Measurements from ENCODE around the gene STK11IP. TPM values are rescaled to one million over a fixed set of nuclear protein-coding genes. Genes with fewer than 3 reads are reported as not detected.

Gene STK11IP
- total and polyA plus RNA-seq, 7 donors, result 5.5 to 13.3 (median 9.0) TPM

DNA sequence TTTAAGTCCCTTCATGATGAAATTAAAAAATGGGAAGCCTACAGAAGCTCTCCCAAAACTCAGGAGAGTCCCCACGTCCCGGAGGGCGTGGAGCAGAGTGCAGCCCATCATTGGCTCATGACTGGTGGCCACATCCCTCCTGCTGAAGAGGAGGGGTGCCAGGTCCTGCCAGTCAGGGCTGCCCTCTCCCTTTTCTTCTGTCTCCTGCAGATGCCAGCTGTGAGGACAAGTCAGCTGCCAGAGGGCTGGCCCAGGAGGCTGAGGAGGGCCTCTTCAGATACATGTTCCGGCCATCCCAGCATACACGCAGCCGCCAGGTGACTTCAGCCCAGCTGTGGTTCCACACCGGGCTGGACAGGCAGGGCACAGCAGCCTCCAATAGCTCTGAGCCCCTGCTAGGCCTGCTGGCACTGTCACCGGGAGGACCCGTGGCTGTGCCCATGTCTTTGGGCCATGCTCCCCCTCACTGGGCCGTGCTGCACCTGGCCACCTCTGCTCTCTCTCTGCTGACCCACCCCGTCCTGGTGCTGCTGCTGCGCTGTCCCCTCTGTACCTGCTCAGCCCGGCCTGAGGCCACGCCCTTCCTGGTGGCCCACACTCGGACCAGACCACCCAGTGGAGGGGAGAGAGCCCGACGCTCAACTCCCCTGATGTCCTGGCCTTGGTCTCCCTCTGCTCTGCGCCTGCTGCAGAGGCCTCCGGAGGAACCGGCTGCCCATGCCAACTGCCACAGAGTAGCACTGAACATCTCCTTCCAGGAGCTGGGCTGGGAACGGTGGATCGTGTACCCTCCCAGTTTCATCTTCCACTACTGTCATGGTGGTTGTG is 23.0 kb upstream of the STK11IP start:
- ATAC-seq, result no peak
- Histone ChIP-seq H3K4me3 (no peak overlapping the region), H3K4me1 (peaks cover 5% of the 10 kb centered on the region), H3K9me3 (no peaks in the 10 kb centered on the region), H3K27me3 (ENCODE audit: insufficient read depth in 3 of 3, low read length in 2 of 3) (no peaks in the 10 kb centered on the region), H3K36me3 (ENCODE audit: insufficient read depth in 1 of 2, low read depth in 1 of 2) (no peaks in the 10 kb centered on the region), H3K27ac (no peak overlapping the region)
- DNase-seq, result no peak
- TF ChIP-seq, protein P1, sequence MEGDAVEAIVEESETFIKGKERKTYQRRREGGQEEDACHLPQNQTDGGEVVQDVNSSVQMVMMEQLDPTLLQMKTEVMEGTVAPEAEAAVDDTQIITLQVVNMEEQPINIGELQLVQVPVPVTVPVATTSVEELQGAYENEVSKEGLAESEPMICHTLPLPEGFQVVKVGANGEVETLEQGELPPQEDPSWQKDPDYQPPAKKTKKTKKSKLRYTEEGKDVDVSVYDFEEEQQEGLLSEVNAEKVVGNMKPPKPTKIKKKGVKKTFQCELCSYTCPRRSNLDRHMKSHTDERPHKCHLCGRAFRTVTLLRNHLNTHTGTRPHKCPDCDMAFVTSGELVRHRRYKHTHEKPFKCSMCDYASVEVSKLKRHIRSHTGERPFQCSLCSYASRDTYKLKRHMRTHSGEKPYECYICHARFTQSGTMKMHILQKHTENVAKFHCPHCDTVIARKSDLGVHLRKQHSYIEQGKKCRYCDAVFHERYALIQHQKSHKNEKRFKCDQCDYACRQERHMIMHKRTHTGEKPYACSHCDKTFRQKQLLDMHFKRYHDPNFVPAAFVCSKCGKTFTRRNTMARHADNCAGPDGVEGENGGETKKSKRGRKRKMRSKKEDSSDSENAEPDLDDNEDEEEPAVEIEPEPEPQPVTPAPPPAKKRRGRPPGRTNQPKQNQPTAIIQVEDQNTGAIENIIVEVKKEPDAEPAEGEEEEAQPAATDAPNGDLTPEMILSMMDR (IDR thresholded peaks at IDR 0.05), result no peak
- WGBS, 3 donors, result 65 to 81% (median 71%) methylated on average over 19 to 22 of the region's 22 CpGs
- intact Hi-C loops (cut with DNase I), result no loop called here

DNA sequence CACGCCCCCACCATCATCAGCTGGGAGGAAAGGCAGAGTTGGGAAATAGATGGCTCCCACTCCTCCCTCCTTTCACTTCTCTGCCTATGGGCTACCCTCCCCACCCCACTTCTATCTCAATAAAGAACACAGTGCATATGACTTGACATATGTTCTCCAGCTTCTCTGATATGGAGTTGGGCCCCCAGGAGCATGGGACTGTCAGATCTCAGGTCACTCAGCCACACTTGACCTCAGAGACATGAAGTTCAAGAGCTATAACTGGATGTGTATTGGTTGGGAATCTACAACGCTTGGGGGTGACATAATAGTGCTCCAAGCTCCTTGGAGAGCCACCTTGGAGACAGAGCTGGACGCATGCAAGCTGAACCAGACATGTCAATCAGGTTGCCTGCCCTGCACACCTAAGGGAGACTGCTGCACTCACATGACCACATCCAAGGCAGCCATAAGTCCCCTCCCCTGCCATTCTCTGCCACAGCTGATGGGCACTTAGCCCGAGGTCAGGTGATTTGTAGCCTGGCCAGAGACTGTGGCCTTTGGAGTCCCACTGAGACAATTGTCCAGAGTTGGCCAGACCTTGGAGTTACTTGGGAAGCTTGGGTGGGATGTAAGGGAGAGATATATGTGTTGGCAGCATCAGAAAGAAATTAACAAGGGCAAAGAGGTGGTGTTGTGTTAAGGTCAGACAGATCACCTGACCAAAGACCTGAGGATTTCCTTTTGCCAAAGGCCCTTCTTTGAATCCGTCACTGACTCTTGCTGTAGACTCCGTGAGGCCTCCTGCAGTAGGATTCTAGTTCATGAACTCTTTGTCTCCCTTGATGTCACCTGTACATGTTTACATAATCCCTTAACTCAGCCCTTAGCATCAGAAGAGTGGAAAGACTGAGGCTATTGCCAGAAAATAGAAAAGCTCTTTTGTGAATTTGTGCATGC is 21.8 kb upstream of the STK11IP start:
- Histone ChIP-seq H3K4me1 (no peaks in the 10 kb centered on the region), H3K27me3 (ENCODE audit: insufficient read depth in 3 of 3, low read length in 2 of 3) (no peaks in the 10 kb centered on the region), H3K27ac (no peak overlapping the region), H3K4me3 (no peak overlapping the region), H3K9me3 (no peaks in the 10 kb centered on the region), H3K36me3 (ENCODE audit: insufficient read depth in 1 of 2, low read depth in 1 of 2) (no peaks in the 10 kb centered on the region)
- 77 to 88% (median 86%) methylated on average over 6 of the region's 6 CpGs for WGBS, 3 donors
- intact Hi-C loops (cut with DNase I), result no loop called here
- TF ChIP-seq, protein P1 (IDR thresholded peaks at IDR 0.05), result no peak
- DNase-seq, result no peak
- ATAC-seq, result no peak

DNA sequence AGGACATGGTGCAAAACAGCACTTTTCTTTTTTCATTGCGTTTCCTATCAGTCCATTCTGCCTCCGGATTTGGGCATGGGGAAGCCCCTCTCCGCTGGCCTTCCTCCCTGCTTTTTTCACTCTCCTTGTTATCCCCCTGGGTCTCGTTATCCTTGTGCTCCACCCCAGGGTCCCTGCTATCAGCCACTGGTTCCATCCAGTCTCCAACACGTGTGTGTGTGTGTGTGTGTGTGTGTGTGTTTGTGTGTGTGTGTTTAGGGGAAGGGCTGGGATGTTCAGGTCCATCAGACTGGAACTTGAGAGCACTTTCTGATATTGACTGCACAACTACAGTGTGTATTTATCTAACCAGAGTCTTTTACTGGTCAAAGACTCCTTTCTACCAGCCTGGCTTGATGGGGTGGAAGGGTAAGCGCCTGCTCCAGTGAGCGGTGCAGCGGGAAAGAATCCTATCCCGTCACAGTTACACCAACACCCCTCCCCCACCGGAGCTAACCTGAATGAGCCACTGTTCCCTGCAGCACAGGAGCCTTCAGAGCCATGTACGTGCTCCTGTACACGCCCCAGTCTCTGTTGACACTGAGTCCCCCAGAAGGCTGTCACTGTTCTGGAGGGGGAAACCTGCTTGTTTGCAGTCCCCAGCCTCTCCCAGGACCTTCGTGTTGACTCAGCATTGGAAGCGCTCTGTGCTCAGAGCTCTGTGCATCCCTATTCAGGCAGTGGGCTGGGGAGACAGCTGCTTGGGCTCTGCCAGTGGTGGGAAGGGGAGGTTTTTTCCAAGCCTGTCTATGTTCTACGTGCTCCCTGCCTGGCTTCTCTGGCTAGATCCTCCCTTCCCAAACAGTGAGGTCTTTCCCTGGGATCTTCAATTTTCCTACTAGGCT is 20.9 kb upstream of the STK11IP start:
- ATAC-seq, result no peak
- intact Hi-C loops (cut with DNase I), result no loop called here

More for the DNA sequence above, 20.9 kb upstream of the STK11IP start:
- 48 to 56% (median 51%) methylated on average over 15 of the region's 15 CpGs for WGBS, 3 donors
- no peaks in the 10 kb centered on the region for H3K36me3 ChIP-seq (ENCODE audit: insufficient read depth in 1 of 2, low read depth in 1 of 2)
- TF ChIP-seq, protein P1 (IDR thresholded peaks at IDR 0.05), result no peak
- H3K4me3 ChIP-seq, result no peak overlapping the region
- no peak for DNase-seq
- no peaks in the 10 kb centered on the region for H3K27me3 ChIP-seq (ENCODE audit: insufficient read depth in 3 of 3, low read length in 2 of 3)
- H3K4me1 ChIP-seq, result no peaks in the 10 kb centered on the region
- H3K27ac ChIP-seq, result no peak overlapping the region
- H3K9me3 ChIP-seq, result no peaks in the 10 kb centered on the region

All from psoas muscle (tissue), 8 donors.